NCI-H526 treated with DMSO at 0.1 percent for 48 hours (cell line): ENCODE results near the gene NID2.
A peak's percentile ranks its signal among the peaks of the same experiment; 100 is the strongest.

Experiments used
- DNase-seq: peaks from one replicate; lab custom pipeline; 2025; lab: John Stamatoyannopoulos, UW

NID2 gene

GRCh38 chr14:52052288-52052943 lies 16.4 kb downstream of the NID2 start:
- no peak for DNase-seq

GRCh38 chr14:52051871-52052270 lies 17.0 kb downstream of the NID2 start:
- no peak for DNase-seq

- no peak for DNase-seq
These were observed 17.6 kb downstream of the NID2 start for GRCh38 chr14:52051251-52051650.

- no peak for DNase-seq
These were observed 18.9 kb downstream of the NID2 start for GRCh38 chr14:52049721-52050588.

- no peak for DNase-seq
These were observed 19.6 kb downstream of the NID2 start for GRCh38 chr14:52049271-52049670.

- no peak for DNase-seq
These were observed 20.1 kb downstream of the NID2 start for GRCh38 chr14:52048641-52049204.

GRCh38 chr14:52048116-52048515 lies 20.7 kb downstream of the NID2 start:
- DNase-seq: no peak

- no peak for DNase-seq
These were observed 22.4 kb downstream of the NID2 start for GRCh38 chr14:52046376-52046917.

- no peak for DNase-seq
These were observed 23.9 kb downstream of the NID2 start for GRCh38 chr14:52044791-52045522.

GRCh38 chr14:52043690-52044089 lies 25.2 kb downstream of the NID2 start:
- DNase-seq: peak; percentile 11

GRCh38 chr14:52042371-52043289 lies 26.2 kb downstream of the NID2 start:
- DNase-seq: peak; percentile 1

GRCh38 chr14:52040598-52040997 lies 28.3 kb downstream of the NID2 start:
- DNase-seq: no peak

- DNase-seq: no peak
These were observed 29.6 kb downstream of the NID2 start for GRCh38 chr14:52039124-52039815.

GRCh38 chr14:52033101-52033642 lies 35.7 kb downstream of the NID2 start:
- DNase-seq: no peak

- DNase-seq: no peak
These were observed 36.6 kb downstream of the NID2 start for GRCh38 chr14:52032204-52032801.

- no peak for DNase-seq
These were observed 37.1 kb downstream of the NID2 start for GRCh38 chr14:52031781-52032180.

- DNase-seq: no peak
These were observed 39.0 kb downstream of the NID2 start for GRCh38 chr14:52029881-52030280.

- no peak for DNase-seq
These were observed 42.0 kb downstream of the NID2 start for GRCh38 chr14:52026901-52027300.

- DNase-seq: no peak
These were observed 42.7 kb downstream of the NID2 start for GRCh38 chr14:52026017-52026660.
